HUES48 (cell line): ENCODE data around the gene GALNT9.

Source experiments
- H3K27ac ChIP-seq: one replicate; pipeline ENCODE4 v1.7.0; 2013; ENCODE audit warnings: low read depth, low read length, inconsistent platforms
- H3K27me3 ChIP-seq: 2 replicates; pipeline ENCODE4 v1.6.1; 2013; ENCODE audit warnings: mild to moderate bottlenecking, low read length; ENCODE audit not compliant: control insufficient read depth, insufficient read depth
- H3K36me3 ChIP-seq: 2 replicates; pipeline ENCODE4 v1.6.1; 2013; ENCODE audit warnings: low read length; ENCODE audit not compliant: control insufficient read depth, insufficient read depth
- H3K4me1 ChIP-seq: 2 replicates; pipeline ENCODE4 v1.6.1; 2013; ENCODE audit warnings: mild to moderate bottlenecking, low read length; ENCODE audit not compliant: control insufficient read depth, insufficient read depth
- H3K4me3 ChIP-seq: 2 replicates; pipeline ENCODE4 v1.5.1; 2013; ENCODE audit warnings: mild to moderate bottlenecking, low read depth, low read length
- H3K9ac ChIP-seq: 2 replicates; pipeline ENCODE4 v1.6.1; 2013; ENCODE audit warnings: mild to moderate bottlenecking, low read depth, low read length, moderate library complexity
- H3K9me3 ChIP-seq: 2 replicates; pipeline ENCODE4 v1.6.1; 2013; ENCODE audit warnings: low read length; ENCODE audit not compliant: control insufficient read depth, insufficient read depth

Gene GALNT9

DNA sequence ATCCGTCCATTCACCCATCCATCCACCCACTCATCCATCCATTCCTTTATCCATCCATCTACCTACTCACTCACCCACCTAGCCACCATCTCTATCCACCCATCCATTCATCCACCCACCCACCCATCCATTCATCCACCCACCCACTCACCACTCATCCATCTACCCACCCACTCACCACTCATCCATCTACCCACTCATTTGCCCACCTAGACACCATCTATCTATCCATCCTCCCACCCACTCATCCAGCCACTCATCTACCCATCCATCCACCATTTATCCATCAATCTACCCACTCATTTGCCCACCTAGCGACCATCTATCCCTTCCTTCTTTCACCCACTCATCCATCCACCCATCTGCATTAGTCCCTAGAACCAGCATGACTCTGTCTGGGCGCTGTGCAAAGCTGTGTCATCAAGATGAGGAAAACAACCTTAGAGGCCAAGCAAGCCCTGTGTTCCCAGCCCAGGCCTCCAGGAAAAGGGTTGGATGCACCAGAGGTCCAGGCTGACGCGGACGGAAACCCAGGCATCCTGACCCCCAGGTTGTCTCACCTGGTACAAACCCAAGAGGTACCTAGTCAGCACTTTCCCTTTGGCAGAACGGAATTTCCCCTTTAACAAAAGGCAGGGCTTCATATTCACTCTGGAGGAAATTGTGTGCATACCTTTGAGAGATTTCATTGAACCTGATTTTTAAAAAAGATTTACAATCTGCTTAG lies 111.4 kb downstream of the GALNT9 start:
- H3K27me3 ChIP-seq: peaks cover 19% of the 10 kb centered on the region
- no peaks in the 10 kb centered on the region for H3K36me3 ChIP-seq
- no peak overlapping the region for H3K27ac ChIP-seq
- no peaks in the 10 kb centered on the region for H3K4me1 ChIP-seq
- peaks cover 2% of the 10 kb centered on the region; the same call in 1 of the 2 replicates for H3K9me3 ChIP-seq
- no peak overlapping the region for H3K9ac ChIP-seq
- no peak overlapping the region for H3K4me3 ChIP-seq

- H3K36me3 ChIP-seq: no peaks in the 10 kb centered on the region
- no peaks in the 10 kb centered on the region for H3K4me1 ChIP-seq
- no peak overlapping the region for H3K4me3 ChIP-seq
- H3K9ac ChIP-seq: no peak overlapping the region
- peaks cover 19% of the 10 kb centered on the region for H3K27me3 ChIP-seq
- H3K27ac ChIP-seq: no peak overlapping the region
- H3K9me3 ChIP-seq: peaks cover 2% of the 10 kb centered on the region; the same call in 1 of the 2 replicates
Observed at GRCh38 chr12:132217371-132217770, 112.0 kb downstream of the GALNT9 start.

DNA sequence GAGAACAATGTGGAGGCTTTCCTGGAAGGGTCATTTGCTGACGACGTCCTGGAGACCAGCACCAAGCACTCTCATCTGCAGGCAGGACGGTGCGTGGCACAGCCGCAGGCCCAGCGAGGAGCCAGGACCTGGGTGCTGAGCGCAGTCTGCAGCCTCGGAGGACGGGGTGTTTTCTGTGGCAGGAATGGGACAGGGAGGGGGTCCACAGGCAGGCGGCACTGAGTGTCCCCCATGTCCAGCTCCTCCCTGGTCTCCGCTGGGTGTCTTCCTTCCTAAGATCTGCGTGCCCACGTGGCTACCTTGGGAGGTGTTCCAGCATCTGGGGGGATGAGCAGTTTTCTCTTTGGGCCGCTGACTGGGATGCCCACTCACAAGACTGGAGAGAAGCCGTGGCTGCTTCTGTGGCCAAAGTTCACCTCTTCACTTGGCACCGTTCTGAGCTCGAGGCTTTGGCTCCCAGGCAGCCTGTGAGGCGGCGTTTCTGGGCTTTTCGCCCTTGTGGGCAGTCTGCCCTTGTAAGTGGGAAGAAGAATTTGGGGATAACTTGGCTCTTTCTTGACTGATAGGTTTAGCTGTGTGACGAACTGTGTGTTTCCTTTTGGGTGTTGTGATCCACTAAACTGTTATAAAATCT lies 112.9 kb downstream of the GALNT9 start:
- no peaks in the 10 kb centered on the region for H3K4me1 ChIP-seq
- no peak overlapping the region for H3K4me3 ChIP-seq
- H3K9ac ChIP-seq: no peak overlapping the region
- no peaks in the 10 kb centered on the region for H3K36me3 ChIP-seq
- no peak overlapping the region for H3K27ac ChIP-seq
- peaks cover 2% of the 10 kb centered on the region; the same call in 1 of the 2 replicates for H3K9me3 ChIP-seq
- H3K27me3 ChIP-seq: peaks cover 19% of the 10 kb centered on the region

DNA sequence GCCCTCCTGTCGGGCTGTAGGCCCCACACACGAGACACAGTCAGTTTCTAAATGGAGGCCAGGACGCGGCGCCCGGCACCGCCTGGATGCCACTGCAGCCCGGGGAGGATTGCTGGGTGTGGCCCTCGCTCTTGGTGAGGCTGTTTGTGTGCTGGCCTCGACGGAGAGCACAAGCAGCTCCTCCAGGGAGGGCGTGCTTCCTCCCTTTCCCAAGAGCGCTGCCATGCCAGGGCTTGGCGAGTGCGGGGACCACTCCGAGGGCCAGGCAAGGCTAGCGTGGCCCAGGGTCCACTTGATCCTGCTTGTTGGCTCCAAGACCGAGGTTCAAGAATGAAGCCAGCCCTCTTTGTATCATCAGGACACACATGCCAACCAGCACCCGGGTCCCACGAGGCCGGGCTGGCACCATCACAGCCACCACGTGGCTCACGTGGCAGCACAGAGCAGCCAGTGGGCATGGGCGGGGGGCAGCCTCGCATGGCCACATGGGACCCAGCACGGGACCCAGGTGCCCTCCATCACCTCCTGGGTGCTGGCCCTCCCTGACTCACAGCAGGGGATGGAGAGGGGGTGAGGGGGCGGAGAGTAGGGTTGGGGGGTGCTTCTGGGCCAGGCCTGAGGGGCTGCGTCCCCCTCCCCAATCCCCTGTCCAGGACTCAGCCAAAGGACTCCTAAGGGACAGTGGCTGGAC lies 113.9 kb downstream of the GALNT9 start:
- no peaks in the 10 kb centered on the region for H3K36me3 ChIP-seq
- H3K27ac ChIP-seq: no peak overlapping the region
- no peak overlapping the region for H3K4me3 ChIP-seq
- peaks cover under 1% of the 10 kb centered on the region; the same call in 1 of the 2 replicates for H3K9me3 ChIP-seq
- peaks cover 18% of the 10 kb centered on the region for H3K27me3 ChIP-seq
- no peak overlapping the region for H3K9ac ChIP-seq
- no peaks in the 10 kb centered on the region for H3K4me1 ChIP-seq

DNA sequence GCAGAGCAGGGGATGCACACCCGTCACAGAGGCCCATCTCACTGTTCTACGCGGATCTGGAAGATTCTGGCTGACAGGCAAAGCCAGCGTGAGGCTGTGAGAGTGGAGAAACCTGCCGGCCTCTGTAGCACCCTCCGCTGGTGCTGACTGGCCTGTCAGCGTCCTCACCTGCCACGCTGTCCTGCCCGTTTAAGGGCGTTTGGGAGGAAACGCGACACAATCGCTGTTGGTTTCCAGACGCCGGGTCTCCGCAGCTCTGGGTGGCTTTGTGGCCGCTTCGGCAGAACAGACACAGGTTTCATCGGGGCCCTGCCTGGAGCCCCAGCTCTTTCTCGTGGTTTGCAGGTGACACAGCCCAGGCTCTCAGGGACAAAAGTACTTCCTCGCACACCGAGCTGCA lies 114.5 kb downstream of the GALNT9 start:
- no peak overlapping the region for H3K27ac ChIP-seq
- no peak overlapping the region for H3K4me3 ChIP-seq
- no peak overlapping the region for H3K9ac ChIP-seq
- no peaks in the 10 kb centered on the region for H3K9me3 ChIP-seq
- H3K36me3 ChIP-seq: no peaks in the 10 kb centered on the region
- peaks cover 15% of the 10 kb centered on the region for H3K27me3 ChIP-seq
- no peaks in the 10 kb centered on the region for H3K4me1 ChIP-seq

GRCh38 chr12:132214161-132214476 lies 115.3 kb downstream of the GALNT9 start:
- Histone ChIP-seq H3K9me3 (no peaks in the 10 kb centered on the region), H3K27me3 (peaks cover 15% of the 10 kb centered on the region), H3K9ac (no peak overlapping the region), H3K27ac (no peak overlapping the region), H3K4me1 (no peaks in the 10 kb centered on the region), H3K36me3 (no peaks in the 10 kb centered on the region), H3K4me3 (no peak overlapping the region)

DNA sequence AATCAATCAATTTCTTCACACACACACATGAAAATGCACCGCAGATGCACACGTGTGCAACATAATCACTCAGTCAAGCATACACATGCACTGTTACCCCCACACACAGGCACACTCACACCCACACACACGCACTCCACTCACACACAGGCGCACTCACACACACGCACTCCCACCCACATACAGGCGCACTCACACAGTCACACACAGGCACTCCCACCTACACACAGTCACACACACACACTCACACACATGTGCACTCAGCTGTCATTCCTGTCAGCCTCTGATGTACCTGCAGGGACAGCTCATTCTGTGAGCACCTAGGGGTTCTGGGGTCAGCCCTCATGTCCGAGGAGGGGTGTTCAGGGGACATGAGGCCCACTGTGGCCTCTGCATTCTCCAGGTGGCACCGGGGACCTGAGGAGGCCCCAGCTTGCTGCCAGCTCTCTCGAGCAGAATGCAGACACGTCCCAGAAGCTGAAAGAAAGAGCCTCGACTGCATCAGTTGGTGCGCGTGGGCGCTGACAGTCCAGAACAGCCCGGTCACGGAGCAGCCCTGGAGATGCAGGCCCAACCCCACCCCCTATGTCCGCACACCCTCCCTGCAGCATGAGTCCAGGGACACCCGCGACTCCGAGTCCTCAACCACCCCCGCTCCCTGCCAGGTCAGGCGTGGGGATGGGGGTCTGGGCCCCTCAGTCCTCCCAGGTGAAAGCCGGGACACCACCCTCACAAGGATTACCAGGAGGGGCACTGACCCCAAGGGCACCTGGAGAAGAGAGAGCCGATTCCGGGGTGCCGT lies 115.8 kb downstream of the GALNT9 start:
- Histone ChIP-seq H3K27me3 (peaks cover 15% of the 10 kb centered on the region), H3K36me3 (no peaks in the 10 kb centered on the region), H3K4me3 (no peak overlapping the region), H3K9me3 (0 out of 2 replicates have a peak, but pooled peaks cover 2% of the 10 kb centered on the region), H3K9ac (no peak overlapping the region), H3K4me1 (no peaks in the 10 kb centered on the region), H3K27ac (no peak overlapping the region)

DNA sequence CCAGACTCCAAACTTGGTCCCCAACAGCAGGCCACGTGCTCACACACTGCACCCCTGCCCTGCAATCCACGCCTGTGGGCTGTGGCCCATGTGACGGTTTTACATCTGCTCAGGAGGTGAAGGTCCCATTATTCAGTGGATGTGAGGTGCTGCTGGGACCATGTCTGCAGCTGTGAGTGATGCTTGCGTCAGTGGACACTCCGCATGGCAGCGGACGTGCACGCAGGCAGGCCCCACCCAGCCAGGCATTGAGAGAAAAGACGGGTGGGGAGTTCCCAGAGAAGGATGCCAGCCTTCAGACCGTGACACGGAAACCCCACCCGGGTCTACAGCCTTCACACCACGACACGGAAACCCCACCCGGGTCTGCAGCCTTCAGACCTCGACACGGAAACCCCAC lies 117.6 kb downstream of the GALNT9 start:
- H3K4me1 ChIP-seq: no peaks in the 10 kb centered on the region
- 0 out of 2 replicates have a peak, but pooled peaks cover 2% of the 10 kb centered on the region for H3K9me3 ChIP-seq
- H3K4me3 ChIP-seq: no peak overlapping the region
- no peak overlapping the region for H3K27ac ChIP-seq
- H3K36me3 ChIP-seq: no peaks in the 10 kb centered on the region
- peaks cover 12% of the 10 kb centered on the region for H3K27me3 ChIP-seq
- H3K9ac ChIP-seq: no peak overlapping the region

- H3K9ac ChIP-seq: no peak overlapping the region
- H3K27ac ChIP-seq: no peak overlapping the region
- H3K27me3 ChIP-seq: peaks cover 8% of the 10 kb centered on the region; the same call in 1 of the 2 replicates
- H3K36me3 ChIP-seq: no peaks in the 10 kb centered on the region
- H3K9me3 ChIP-seq: 0 out of 2 replicates have a peak, but pooled peaks cover 2% of the 10 kb centered on the region
- H3K4me3 ChIP-seq: no peak overlapping the region
- H3K4me1 ChIP-seq: no peaks in the 10 kb centered on the region
Observed at GRCh38 chr12:132211326-132211725, 118.1 kb downstream of the GALNT9 start.

GRCh38 chr12:132210223-132211055 lies 119.0 kb downstream of the GALNT9 start:
- Histone ChIP-seq H3K9me3 (0 out of 2 replicates have a peak, but pooled peaks cover 2% of the 10 kb centered on the region), H3K4me3 (no peak overlapping the region), H3K27me3 (peaks cover 14% of the 10 kb centered on the region; the same call in 1 of the 2 replicates), H3K36me3 (no peaks in the 10 kb centered on the region), H3K27ac (no peak overlapping the region), H3K4me1 (no peaks in the 10 kb centered on the region), H3K9ac (no peak overlapping the region)
